Panc1 (cell line): Measurements from ENCODE around the gene TRAF2. TPM values are rescaled to one million over a fixed set of nuclear protein-coding genes. Genes with fewer than 3 reads are reported as not detected.

Source experiments
- ATAC-seq: fragments of 200-7000 bp; cut with Tn5 transposase; 2 replicates; pipeline ENCODE4 v1.9.1; 2020; ENCODE audit warnings: mild to moderate bottlenecking, moderate library complexity
- BruUV-seq: library from RNA; stranded (reverse); fragments of 400-500 nt; replicated peaks from 2 replicates; lab custom pipeline; 2021; lab: Mats Ljungman, UMichigan
- CTCF ChIA-PET: fragments of 300-600 bp; sonication (Branson Sonifier 250); formaldehyde crosslinking; loops from one replicate; lab custom pipeline; 2022; ENCODE audit warnings: antibody characterized with exemption; lab: Charles Lee
- POLR2A ChIA-PET: fragments of 300-600 bp; sonication (Branson Sonifier 250); formaldehyde crosslinking; loops from one replicate; lab custom pipeline; 2022; ENCODE audit warnings: antibody characterized with exemption; lab: Charles Lee
- DNase-seq: peaks from one replicate; pipeline ENCODE4 v3.0.0-alpha.2; 2010; ENCODE audit warnings: low read depth, low spot score
- H3K27ac ChIP-seq: 2 replicates; pipeline ENCODE4 v1.5.1; 2011; ENCODE audit warnings: mild to moderate bottlenecking, low read length, inconsistent platforms
- H3K27me3 ChIP-seq: fragments of 200-500 bp; sonication (Bioruptor generic); 2 replicates; pipeline ENCODE4 v1.6.0; 2014; ENCODE audit warnings: low read length, inconsistent platforms; ENCODE audit not compliant: control insufficient read depth, insufficient read depth
- H3K36me3 ChIP-seq: fragments of 200-500 bp; sonication (Bioruptor generic); 2 replicates; pipeline ENCODE4 v1.5.1; 2014; ENCODE audit warnings: inconsistent platforms, mild to moderate bottlenecking, low read length, moderate library complexity; ENCODE audit not compliant: control insufficient read depth, insufficient read depth
- H3K4me1 ChIP-seq: 2 replicates; pipeline ENCODE4 v1.5.1; 2011; ENCODE audit warnings: inconsistent platforms, mild to moderate bottlenecking, low read length, moderate library complexity; ENCODE audit not compliant: control insufficient read depth, insufficient read depth
- H3K4me3 ChIP-seq, 2 experiments: 2 replicates each; pipeline ENCODE4 v1.5.1; 2011 to 2012; ENCODE audit warnings: low read depth in 2 of 2, low read length in 2 of 2, mild to moderate bottlenecking in 2 of 2, inconsistent platforms in 1 of 2, moderate library complexity in 1 of 2
- H3K9me3 ChIP-seq: fragments of 200-500 bp; sonication (Bioruptor generic); 2 replicates; pipeline ENCODE4 v1.5.1; 2014; ENCODE audit warnings: low read depth, mild to moderate bottlenecking, inconsistent platforms, low read length, moderate library complexity; ENCODE audit not compliant: control insufficient read depth, insufficient read depth
- CTCF ChIP-seq: fragments of 450-650 bp; IDR thresholded peaks from 2 replicates; pipeline ENCODE4 v1.5.1; 2017; ENCODE audit warnings: mild to moderate bottlenecking
- POLR2AphosphoS5 ChIP-seq: IDR thresholded peaks from 2 replicates; pipeline ENCODE4 v1.6.1; 2012; ENCODE audit warnings: mild to moderate bottlenecking, low read depth, low read length, moderate library complexity
- REST ChIP-seq, 2 experiments: IDR thresholded peaks; 2 replicates each; pipeline ENCODE4 v1.6.1; 2011 to 2012; ENCODE audit warnings: low read depth in 2 of 2, control low read depth in 1 of 2, low read length in 1 of 2, mild to moderate bottlenecking in 1 of 2, moderate library complexity in 1 of 2; ENCODE audit not compliant: insufficient read depth in 1 of 2
- SIN3A ChIP-seq: IDR thresholded peaks from 2 replicates; pipeline ENCODE4 v1.6.1; 2012; ENCODE audit warnings: low read depth, mild to moderate bottlenecking, low read length, moderate library complexity, borderline replicate concordance; ENCODE audit not compliant: insufficient read depth
- TCF7L2 ChIP-seq: IDR thresholded peaks from 2 replicates; pipeline ENCODE4 v1.6.1; 2011; ENCODE audit warnings: mild to moderate bottlenecking, low read depth, low read length, inconsistent platforms
- in situ Hi-C: cut with HindIII; loops from 2 replicates; pipeline ENCODE4 v1.10.0; 2016; ENCODE audit warnings: low sequenced_read_pairs, low pct_unique_long_range_greater_than_20kb
- intact Hi-C: fragments of 100-400 bp; cut with micrococcal nuclease; formaldehyde crosslinking; loops from one replicate; pipeline ENCODE4 v1.10.0; 2022; ENCODE audit not compliant: unreplicated experiment
- total RNA-seq: library from RNA; stranded (reverse); gene quantifications from one replicate; pipeline ENCODE4 v1.2.1, GENCODE V29; 2021; ENCODE audit not compliant: unreplicated experiment

TRAF2 gene
- total RNA-seq, 1 experiment from 2014 or later: 48.7 TPM

GRCh38 chr9:136849960-136850865, 36.1 kb upstream of the TRAF2 start:
- H3K27me3 ChIP-seq: no peaks in the 10 kb centered on the region
- ChIA-PET POLR2A (interaction anchor here (0.6 kb wide), 1 partner anchor 88 kb away, joined by 6 read pairs; no protein-coding TSS in a partner anchor), CTCF (no interaction called here)

More at GRCh38 chr9:136849960-136850865, 36.1 kb upstream of the TRAF2 start:
- no peaks in the 10 kb centered on the region for H3K36me3 ChIP-seq
- TSS peak; percentile 96 for BruUV-seq
- no peaks in the 10 kb centered on the region for H3K9me3 ChIP-seq
- peak overlapping the region; percentile 83 for H3K27ac ChIP-seq
- in situ Hi-C loops (no loop called here), intact Hi-C loops (no loop called here)
- DNase-seq (no peak), ATAC-seq (no peak)
- peak overlapping the region; percentile 64 to 69 for H3K4me3 ChIP-seq
- peaks cover 15% of the 10 kb centered on the region for H3K4me1 ChIP-seq
- TF ChIP-seq SIN3A (no peak), REST (IDR thresholded peaks at IDR 0.05; ENCODE audit: insufficient read depth in 1 of 2, low read depth in 2 of 2, low read length in 1 of 2) (no peak), TCF7L2 (no peak), POLR2AphosphoS5 (no peak), CTCF (no peak)
